ENCODE measurements around the gene MKLN1. TPM values are rescaled to one million over a fixed set of nuclear protein-coding genes. Genes with fewer than 3 reads are reported as not detected.
A peak's percentile ranks its signal among the peaks of the same experiment; 100 is the strongest.
"Not testable (repeated sequence)": the region's sequence is repeated elsewhere in the genome, so short reads cannot be mapped to it uniquely, and the experiment has no call there.

MKLN1 gene
- total RNA-seq, 1 donor from 2014 or later = 20.2 TPM

GRCh38 chr7:131455546-131455945, 127.9 kb downstream of the MKLN1 start:
- no peak for DNase-seq (ENCODE audit: extremely low read depth, low read depth, low spot score)

- no peak for DNase-seq (ENCODE audit: extremely low read depth, low read depth, low spot score)
Measured at GRCh38 chr7:131456338-131456737, 128.7 kb downstream of the MKLN1 start.

DNA sequence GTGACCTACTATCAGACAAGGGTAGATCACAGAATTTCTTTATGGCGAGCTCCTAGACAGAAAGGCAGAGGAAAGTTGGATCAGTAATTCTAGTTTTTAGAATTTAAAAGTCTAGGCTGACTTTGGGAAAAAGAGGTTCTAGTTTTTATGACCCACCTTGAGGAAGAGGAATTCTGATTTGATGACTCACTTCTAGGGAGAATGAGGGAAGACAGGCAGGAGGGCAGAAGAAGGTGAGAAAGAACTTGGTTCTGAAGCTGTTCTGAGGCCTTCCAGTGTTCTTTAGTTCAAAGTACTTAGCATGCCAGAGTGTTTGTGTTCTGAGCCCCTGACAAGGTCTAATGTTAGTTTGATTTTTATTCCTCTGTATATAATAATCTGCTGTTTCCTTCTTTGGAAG, 131.6 kb downstream of the MKLN1 start:
- DNase-seq (ENCODE audit: extremely low read depth, low read depth, low spot score) = no peak

GRCh38 chr7:131462059-131462458, 134.4 kb downstream of the MKLN1 start:
- DNase-seq (ENCODE audit: extremely low read depth, low read depth, low spot score) = no peak

GRCh38 chr7:131462715-131463114, 135.0 kb downstream of the MKLN1 start:
- not testable (repeated sequence) for DNase-seq (ENCODE audit: extremely low read depth, low read depth, low spot score)

- no peak for DNase-seq (ENCODE audit: extremely low read depth, low read depth, low spot score)
Measured at GRCh38 chr7:131466735-131467365, 139.2 kb downstream of the MKLN1 start.

- DNase-seq (ENCODE audit: extremely low read depth, low read depth, low spot score) = no peak
Measured at GRCh38 chr7:131467788-131468187, 140.1 kb downstream of the MKLN1 start.

DNA sequence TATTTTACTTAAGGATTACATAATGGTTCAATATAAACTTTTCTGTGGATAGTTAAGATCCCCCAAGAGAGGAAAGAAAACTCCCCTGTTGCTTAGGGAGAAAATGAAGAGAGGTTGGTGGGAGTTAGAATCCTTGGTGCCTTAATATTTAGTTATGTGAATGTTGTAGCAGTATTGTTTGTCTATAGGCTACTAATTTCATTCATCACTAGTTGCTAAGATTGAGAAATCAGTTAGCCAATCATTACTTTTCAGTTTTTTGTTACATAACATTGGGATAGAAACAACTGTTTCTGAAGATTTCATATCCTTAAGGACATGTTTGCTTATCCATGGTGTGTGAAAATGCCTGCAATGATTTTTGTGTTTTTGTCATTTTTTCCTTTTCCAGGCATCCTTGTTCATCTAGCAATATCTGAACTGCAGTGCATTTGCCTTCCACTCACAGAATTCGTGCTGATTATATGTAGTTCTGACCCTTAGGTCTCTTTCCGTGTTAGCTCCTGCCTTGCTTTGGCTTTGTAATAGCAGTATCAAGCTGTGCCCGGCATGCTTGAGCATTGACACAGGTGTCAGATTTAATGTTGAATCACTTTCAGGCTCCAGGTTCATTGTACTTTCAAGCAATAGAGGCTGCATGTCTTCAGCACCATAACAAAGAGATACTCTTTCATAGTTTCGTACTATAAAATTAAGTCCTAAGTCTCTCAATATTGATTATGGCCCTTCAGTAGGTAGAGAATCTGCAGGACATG, 143.8 kb downstream of the MKLN1 start:
- DNase-seq (ENCODE audit: extremely low read depth, low read depth, low spot score) = no peak

GRCh38 chr7:131476740-131477139, 149.1 kb downstream of the MKLN1 start:
- no peak for DNase-seq (ENCODE audit: extremely low read depth, low read depth, low spot score)

GRCh38 chr7:131480384-131481315, 153.0 kb downstream of the MKLN1 start:
- DNase-seq (ENCODE audit: extremely low read depth, low read depth, low spot score) = peak; percentile 37

DNA sequence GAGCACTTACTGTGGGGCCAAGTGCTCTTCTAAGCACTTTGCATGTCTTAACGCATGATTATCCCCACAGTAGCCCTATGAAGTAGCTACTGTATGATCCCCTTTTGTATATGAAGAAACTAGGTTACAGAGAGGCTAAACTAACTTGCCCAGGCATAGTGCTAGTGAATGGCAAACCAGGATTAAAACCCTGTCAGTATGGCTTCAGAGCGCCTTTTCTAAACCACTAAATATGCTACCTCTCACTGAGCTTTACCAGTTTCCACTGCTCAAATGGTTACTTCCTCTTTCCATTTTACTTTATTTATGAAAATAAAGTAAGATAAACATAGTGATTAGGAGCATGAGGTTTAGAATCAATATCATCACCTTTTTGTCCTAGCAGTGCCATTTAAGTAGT, 155.1 kb downstream of the MKLN1 start:
- no peak for DNase-seq (ENCODE audit: extremely low read depth, low read depth, low spot score)

DNA sequence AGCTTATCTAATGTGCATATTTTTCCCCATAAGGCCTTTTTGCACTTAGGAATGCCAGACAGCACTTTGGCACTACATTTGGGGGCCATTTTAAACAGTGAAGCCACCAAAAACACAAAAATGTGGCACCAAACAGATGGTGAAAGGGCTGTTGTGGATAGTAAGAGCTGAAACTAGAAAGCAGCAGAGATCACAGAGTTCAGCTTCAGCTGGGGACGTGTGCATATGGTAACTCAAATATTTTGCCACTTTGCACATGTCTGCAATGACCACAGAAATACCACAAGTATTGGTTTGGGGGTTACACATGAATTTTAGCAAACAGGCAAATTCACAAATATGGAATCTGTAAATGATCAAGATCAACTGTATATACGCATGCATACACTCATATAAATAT, 155.9 kb downstream of the MKLN1 start:
- DNase-seq (ENCODE audit: extremely low read depth, low read depth, low spot score) = no peak

DNA sequence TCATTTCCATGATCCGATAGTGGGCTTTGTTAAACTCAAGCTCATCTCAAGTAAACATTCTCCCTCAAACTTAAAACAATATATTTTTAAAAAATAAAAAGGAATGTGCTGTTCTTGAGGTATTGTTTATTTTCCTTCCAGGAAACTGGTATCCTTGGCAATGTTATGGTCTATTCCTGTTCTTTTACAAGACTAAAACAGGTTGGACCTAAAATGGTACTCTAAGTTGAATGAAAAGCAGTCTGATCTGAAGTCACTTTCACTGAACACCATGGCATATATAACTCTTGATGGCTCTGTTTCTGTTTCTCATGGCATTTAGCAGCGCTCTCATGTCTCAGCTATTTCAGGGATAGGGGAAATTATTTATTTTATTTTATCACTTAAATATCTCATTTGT, 158.7 kb downstream of the MKLN1 start:
- peak; percentile 48 for DNase-seq (ENCODE audit: extremely low read depth, low read depth, low spot score)

- DNase-seq (ENCODE audit: extremely low read depth, low read depth, low spot score) = no peak
Measured at GRCh38 chr7:131487217-131487616, 159.5 kb downstream of the MKLN1 start.

GRCh38 chr7:131488361-131488760, 160.7 kb downstream of the MKLN1 start:
- no peak for DNase-seq (ENCODE audit: extremely low read depth, low read depth, low spot score)

- no peak for DNase-seq (ENCODE audit: extremely low read depth, low read depth, low spot score)
Measured at GRCh38 chr7:131489196-131489595, 161.5 kb downstream of the MKLN1 start.

DNA sequence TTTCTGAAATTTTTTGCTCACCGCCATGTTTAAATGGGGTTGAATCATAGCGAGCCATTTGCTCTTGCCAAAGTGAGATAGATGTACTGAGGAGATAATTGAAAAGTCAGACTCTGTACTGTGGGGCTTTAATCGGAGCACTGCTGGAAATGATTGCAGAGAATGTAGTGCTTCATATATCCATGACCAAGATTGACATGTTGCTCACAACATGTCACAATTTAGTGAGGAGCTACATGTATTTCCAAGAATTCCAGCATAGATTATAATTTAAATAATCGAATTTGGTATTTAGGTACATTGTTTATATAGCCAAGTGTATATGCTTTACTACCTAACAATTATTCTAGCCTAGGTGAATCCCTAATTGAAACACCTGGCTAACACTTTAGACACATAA, 162.2 kb downstream of the MKLN1 start:
- no peak for DNase-seq (ENCODE audit: extremely low read depth, low read depth, low spot score)

DNA sequence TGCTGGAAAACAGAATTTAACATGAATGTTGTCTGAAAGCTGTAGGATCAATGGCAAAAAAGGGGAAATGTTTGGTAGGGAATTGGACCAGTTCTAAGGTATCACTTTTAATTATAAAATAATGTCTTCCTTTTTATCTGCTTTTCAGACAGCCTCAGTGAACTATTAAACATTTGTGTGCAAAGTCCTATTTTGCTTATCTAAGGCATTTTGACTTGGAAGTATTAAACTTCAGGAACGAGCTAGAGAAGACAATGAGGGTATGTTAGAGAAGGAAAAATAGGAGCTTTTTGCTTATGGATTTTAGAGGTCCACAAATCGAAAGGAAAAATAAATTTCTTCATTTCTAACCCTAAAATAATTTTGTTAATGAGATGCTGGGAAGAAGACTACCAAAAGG, 165.4 kb downstream of the MKLN1 start:
- DNase-seq (ENCODE audit: extremely low read depth, low read depth, low spot score) = no peak

- no peak for DNase-seq (ENCODE audit: extremely low read depth, low read depth, low spot score)
Measured at GRCh38 chr7:131493581-131493980, 165.9 kb downstream of the MKLN1 start.

GRCh38 chr7:131494182-131494581, 166.5 kb downstream of the MKLN1 start:
- DNase-seq (ENCODE audit: extremely low read depth, low read depth, low spot score) = no peak
